ENCODE data around the gene FBRS. TPM values are rescaled to one million over a fixed set of nuclear protein-coding genes. Genes with fewer than 3 reads are reported as not detected.

FBRS gene
- total RNA-seq, 1 donor from 2014 or later = 57.1 TPM

DNA sequence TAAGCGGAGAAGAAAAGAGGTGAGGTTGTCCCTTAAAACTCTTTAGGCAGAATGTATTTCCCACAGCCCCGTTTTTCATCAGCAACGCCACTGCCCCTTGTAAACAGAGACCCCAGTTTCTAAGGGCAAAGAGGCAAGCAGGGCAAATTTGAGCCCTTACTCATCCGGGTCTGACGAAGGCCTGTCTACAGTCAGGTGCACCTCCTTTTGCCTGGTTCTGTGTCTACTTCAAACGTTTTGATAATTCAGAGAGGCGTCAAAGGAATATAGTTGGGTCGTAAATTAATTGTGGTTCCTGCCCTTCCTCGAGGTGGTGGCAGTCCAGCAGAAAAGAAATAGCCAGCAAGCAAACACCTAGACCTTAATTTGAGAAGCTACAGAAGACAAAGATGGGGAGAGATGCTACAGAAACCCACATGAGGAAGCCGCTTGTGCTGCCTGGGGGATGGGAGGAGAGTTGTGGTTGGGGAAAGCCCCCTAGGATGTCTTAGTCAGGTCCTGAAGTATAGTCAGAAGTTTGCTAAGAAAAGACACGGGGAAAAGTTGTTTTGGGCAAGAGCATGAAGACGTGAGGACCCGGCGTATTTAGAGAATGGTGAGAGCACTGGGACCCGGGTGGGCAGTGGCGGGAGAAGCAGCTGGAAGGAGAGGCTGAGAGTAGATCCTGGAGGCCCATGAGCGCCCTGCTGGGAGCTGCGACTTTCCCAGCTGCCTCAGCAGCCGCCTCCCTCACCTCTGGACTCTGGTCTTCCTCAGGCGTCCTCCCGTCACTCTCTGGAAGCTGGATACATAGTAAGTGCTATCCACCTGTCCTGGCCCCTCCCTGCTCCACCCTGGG, 2.4 kb downstream of the FBRS start:
- intact Hi-C loops (cut with DNase I) = no loop called here
- ATAC-seq (no peak), DNase-seq (ENCODE audit: low spot score) (no peak)

DNA sequence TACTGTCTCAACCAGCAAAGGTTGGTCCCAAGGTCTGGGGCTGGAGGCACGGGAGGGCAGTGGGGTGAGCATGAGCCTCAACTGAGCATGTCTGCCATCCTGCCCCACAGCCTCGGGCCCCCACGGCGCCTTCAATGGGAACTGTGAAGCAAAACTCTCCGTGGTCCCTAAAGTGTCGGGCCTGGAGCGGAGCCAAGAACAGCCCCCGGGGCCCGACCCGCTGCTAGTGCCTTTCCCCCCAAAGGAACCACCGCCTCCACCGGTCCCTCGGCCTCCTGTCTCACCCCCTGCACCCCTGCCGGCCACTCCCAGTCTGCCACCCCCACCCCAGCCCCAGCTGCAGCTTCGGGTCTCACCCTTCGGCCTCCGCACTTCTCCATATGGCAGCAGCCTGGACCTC, 4.2 kb downstream of the FBRS start:
- intact Hi-C loops (cut with DNase I) = no loop called here
- ATAC-seq = no peak
- no peak for DNase-seq (ENCODE audit: low spot score)

DNA sequence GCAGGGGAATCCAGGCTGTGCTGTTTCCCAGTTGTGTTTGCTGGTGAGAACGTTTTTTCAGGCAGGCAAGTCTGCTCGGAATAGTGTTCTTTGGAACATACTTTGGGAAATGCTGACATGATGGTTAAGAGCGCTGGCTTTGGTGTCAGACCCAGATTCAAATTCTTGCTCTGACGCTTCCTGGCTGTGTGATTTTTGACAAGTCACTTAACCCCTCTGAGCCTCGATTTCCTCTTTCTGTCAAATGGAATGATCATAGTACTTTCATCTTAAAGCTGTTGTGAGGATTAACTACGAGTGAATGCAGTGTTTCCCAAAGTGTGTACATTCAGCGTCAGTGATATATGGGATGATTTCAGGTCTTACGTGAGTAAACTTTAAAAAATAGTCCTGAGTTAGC, 4.8 kb downstream of the FBRS start:
- intact Hi-C loops (cut with DNase I) = no loop called here
- no peak for DNase-seq (ENCODE audit: low spot score)
- ATAC-seq = no peak

DNA sequence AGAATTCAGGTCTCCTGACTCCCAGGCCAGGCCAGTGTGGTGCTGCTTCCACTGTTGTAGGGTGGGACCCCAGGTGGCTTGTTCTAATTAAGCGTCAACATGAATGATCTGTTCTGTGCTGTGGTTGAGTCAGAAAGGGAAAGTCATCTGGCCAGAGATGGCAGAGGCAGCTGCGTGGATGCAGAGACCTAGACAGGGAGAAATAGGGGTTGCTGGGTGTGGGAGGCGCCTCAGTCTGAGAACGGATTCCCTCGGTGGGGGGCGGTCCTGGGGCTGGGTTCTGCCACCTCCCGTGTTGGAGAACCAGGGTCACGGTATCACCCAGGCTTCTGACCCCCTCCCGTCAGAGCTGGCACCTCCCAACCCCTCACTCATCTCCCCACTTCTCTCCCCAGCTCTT, 5.6 kb downstream of the FBRS start:
- DNase-seq (ENCODE audit: low spot score) (no peak), ATAC-seq (no peak)
- intact Hi-C loops (cut with DNase I) = no loop called here

DNA sequence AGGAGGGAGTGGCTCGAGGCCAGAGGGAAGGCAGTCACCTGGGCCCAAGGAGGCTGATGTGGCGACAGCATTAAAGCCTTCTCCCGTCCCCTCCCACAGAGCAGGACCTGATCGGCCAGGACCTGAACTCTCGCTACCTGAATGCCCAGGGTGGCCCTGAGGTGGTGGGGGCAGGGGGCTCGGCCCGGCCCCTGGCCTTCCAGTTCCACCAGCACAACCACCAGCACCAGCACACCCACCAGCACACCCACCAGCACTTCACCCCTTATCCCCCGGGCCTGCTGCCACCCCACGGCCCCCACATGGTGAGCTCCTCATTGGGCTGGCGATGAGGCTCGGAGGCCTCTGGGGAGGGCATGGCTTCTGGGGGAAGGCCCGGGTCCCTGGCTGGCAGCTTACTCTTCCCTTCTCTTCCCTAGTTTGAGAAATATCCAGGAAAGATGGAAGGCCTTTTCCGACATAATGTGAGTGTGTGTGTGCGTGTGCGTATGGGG, 6.4 kb downstream of the FBRS start:
- intact Hi-C loops (cut with DNase I) = no loop called here
- DNase-seq (ENCODE audit: low spot score) = no peak

DNA sequence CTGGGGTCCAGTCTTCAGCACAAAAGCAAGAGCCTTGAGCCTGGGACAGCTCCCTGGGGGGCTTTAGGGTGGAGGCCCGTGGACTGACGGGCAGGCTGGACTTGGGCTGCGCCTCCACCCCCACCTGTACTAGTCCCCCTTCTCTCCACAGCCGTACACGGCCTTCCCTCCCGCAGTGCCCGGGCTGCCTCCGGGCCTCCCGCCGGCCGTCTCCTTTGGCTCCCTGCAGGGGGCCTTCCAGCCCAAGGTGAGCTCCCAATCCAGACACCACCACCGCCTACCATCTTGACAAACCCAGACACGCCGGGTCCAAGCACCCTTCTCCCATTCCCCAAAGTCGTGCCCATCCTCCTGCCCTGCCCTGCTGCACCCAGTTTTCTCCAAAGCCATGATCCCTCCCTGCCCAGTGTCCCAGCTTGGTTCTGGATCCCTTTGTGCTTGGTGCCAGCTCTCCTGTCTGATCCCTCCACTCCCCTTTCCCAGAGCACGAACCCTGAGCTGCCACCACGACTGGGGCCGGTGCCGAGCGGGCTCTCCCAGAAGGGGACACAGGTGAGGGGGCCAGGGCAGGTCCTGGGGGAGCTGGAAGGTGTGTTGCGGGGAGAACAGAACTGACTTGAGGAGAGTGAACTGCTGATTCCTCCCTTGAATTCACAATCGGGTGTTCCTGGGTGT, 7.1 kb downstream of the FBRS start:
- DNase-seq (ENCODE audit: low spot score) (no peak), ATAC-seq (no peak)
- intact Hi-C loops (cut with DNase I) = no loop called here

More for the DNA sequence above, 6.4 kb downstream of the FBRS start:
- ATAC-seq = no peak

DNA sequence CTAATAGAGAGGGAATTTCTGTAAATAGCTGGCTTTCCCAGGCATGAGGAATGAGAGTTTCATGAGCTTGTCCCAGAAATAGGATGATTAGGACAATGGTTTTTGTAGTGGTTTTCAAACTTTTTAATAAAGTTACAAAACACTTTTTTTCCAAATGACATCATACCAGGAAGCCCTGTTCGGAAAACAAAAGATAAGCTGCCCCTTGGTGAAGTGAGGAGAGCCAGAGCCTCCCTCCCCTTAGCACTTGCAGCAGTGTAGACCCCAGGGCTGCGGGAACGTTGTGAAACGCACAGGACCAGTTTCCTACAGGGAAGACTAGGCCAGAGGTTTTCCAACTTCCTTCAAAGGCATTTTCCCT, 7.6 kb downstream of the FBRS start:
- DNase-seq (ENCODE audit: low spot score) (no peak), ATAC-seq (no peak)
- intact Hi-C loops (cut with DNase I) = no loop called here

DNA sequence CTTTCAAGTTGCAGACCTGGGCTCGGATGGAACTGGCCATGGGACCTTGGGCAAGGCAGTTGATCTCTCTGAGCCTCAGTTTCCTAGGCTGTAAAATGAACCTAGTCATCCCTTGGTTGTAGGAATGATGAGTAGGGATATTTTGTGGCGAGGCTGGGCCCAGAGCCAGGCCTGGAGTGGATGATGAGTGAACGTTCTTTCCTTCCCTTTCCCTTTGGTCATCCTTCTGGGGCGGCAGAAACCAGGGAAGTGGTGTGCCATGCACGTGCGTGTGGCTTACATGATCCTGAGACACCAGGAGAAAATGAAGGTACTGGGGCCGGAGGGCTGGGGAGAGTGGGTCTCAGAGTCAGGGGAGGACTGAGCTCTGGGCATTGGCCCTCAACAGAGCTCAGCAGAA, 8.4 kb downstream of the FBRS start:
- intact Hi-C loops (cut with DNase I) = no loop called here
- DNase-seq (ENCODE audit: low spot score) (no peak), ATAC-seq (no peak)

DNA sequence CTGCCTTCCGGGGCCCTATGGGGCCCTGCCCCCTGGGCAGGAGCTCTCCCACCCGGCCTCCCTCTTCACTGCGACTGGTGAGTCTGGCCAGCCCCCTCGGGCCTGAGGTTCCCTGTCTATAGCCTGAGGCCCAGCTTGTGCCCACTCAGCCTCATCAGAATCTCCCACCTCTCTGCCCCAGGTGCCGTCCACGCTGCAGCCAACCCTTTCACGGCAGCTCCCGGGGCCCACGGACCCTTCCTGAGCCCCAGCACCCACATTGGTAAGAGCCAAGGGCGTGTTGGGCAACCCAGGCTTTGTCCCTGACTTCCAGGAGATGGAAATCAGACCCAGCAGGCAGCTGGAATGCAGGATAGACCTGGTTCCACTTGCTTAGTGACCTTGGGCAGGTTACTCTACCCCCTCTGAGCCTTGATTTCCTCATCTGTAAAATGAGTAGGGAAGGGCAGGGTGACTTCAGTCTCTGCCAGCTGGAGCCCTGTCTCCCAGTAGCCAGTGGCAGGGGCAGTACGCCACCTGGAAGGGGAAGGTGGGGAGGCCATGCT, 9.2 kb downstream of the FBRS start:
- no peak for DNase-seq (ENCODE audit: low spot score)
- intact Hi-C loops (cut with DNase I) = no loop called here
- ATAC-seq = no peak

DNA sequence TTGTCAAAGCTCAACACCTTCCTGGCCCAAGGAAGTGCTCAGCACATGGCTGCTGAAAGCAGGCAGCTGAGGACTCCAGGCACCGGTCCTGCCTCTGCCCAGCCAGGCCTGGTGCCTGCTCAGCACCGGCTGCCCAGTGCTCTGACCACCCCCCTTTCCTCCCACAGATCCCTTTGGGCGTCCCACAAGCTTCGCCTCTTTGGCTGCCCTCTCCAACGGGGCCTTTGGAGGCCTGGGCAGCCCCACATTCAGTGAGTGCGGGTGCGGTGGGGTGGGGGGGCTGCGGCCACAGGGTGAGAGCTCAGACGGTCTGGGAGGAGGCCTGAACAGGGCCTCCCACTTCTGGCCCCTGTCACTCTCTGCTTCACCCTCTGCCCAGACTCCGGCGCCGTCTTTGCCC, 10.2 kb downstream of the FBRS start:
- ATAC-seq = no peak
- DNase-seq (ENCODE audit: low spot score) = no peak
- intact Hi-C loops (cut with DNase I) = no loop called here

DNA sequence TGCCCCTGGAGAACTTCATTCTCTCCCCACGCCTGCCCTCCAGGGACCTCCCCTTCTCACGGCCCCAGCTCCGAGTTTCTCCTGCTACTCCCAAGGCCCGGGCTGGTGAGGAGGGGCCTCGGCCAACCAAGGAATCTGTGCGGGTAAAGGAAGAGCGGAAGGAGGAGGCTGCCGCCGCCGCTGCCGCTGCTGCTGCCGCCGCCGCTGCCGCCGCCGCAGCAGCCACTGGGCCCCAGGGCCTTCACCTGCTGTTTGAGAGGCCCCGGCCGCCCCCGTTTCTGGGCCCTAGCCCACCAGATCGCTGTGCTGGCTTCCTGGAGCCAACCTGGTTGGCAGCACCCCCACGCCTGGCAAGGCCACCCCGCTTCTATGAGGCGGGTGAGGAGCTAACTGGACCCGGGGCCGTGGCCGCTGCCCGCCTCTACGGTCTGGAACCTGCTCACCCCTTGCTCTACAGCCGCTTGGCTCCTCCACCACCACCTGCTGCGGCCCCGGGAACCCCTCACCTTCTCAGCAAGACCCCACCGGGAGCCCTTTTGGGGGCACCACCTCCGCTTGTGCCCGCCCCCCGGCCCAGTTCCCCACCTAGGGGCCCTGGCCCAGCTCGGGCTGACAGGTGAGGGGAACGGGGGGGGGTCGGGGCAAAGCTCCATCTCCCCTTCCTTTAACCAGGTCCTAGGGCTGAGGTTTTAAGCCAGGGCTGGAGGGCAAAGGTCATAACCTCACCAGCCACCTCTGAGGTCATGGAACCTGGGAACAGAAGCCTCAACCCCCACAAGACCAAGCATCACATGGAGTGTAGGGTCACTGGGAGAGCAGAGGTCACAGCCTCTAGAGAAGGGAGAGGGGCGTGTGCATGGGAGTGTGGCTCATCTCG, 11.0 kb downstream of the FBRS start:
- no peak for DNase-seq (ENCODE audit: low spot score)
- peak; percentile 10 for ATAC-seq
- intact Hi-C loops (cut with DNase I) = no loop called here

DNA sequence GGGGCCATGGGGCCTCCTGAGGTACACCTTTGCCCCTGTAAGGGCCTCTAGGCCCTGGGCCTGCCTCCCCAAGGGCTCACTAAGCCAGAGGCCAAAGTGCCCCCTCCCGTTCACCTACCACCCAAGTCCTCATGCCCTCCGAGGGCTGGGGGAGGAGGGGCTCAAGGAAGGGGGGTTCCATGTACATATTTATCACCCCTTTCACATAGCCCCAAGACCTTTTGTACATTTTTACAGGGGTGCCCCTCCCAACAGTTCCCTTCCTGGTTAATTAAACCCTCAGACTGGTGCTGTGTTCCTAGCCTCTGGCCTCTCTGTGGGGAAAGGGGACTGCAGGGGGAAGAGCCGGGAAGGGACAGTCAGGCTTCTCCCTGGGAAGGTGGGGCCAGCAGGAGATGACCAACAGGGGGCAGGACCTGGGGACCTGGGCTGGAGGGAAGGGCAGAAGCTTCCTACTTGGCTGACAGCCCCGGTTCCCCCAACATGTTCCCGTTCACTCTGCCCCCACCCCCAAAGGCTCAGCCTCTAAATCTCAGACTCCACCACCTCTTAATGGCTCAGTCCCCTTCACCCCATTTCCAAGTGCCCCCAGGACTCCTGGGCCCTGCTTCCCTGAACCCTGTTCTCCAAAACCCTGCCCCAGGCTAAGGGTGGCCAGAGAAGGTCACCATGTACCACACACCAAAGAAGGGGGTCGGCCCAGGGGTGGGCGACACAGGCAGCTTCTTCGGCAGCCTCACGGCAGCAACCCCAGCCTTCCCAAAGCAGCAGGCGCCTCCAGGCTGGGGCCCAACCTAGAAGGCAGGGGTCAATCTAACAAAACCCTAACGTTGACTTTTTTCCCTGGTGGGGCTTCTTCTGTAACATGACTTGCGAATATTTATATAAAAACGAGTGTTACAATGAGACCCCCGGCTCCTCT, 11.9 kb downstream of the FBRS start:
- DNase-seq (ENCODE audit: low spot score) = no peak
- intact Hi-C loops (cut with DNase I) = no loop called here
- ATAC-seq = peak; percentile 4

DNA sequence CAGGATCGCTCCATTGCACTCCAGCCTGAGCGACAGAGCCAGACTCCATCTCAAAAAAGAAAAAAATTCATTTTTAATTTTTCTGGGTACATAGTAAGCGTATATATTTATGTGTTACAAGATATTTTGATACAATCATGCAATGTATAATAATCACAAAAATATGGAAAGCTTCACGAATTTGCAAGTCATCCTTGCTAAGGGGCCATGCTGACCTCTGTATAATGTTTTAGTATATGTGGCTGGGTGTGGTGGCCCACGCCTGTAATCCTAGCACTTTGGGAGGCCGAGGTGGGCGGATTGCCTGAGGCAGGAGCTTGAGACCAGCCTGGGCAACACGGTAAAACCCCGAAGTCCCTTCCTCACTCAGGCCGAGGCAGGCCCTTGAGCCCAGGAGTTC, 16.9 kb downstream of the FBRS start:
- ATAC-seq (no peak), DNase-seq (ENCODE audit: low spot score) (no peak)
- intact Hi-C loops (cut with DNase I) = no loop called here

DNA sequence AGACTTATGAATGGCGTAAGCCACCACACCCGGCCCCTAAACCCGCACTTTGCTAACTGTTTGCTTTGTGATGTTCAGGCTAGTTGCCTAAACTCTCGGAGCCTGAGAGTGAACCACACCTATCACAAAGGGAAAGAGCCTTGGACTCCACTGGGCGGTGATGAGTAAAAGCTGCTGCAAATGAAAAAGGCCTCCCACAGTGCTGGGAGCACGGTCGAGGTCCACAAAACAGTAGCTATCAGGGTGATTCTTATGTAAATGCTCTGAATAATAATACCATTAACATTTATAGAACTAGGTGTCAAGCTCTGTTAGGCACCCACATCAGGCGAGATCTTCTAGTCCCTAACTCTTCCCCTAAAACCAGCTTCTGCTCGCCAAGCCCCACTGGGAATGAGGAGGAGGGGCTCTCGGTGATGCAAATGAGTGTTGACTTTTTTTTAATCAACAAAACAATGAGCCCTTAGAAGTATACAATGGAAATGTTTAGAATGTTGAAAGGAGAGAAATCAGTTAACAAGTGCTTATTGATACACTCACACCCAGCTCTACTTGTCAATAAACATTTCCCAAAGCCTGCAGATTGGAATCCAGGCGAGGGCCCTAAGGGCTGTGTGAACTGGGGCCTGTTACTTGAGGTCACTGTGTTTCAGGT, 19.8 kb downstream of the FBRS start:
- intact Hi-C loops (cut with DNase I) = no loop called here
- no peak for ATAC-seq
- no peak for DNase-seq (ENCODE audit: low spot score)

DNA sequence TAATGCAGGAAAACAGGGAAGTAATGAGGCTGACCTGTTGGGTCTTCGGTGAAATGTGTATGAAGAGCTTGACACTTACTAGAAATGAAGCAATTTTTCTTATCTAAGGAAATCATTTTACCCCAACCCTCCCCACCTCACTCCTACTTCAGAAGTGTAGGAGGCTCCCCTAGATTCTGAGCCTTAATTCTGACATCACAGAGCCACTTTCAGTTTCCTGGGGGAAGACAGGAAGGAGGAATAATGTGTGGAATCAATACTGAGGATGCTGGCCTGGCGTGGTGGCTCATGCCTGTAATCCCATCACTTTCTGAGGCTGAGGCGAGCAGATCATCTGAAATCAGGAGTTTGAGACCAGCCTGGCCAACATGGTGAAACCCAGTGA, 20.3 kb downstream of the FBRS start:
- intact Hi-C loops (cut with DNase I) = no loop called here
- no peak for ATAC-seq

DNA sequence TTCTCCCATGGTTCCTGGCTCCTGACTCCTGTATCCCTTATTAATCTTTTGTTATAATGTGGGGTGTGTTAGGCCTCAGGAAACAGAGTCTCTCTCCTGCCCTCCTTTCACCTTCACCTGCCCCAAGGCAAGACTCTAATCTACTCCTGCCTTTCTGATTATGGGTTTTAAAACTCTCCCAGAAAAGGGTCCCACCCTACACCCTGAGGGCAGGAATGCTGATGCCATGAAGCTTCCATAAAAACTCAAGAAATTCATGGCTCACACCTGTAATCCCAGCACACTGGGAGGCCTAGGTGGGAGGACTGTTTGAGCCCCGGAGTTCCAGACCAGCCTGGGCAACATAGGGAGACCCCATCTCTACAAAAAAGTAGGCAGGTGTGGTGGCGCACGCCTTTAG, 22.1 kb downstream of the FBRS start:
- ATAC-seq = no peak

More for the DNA sequence above, 20.3 kb downstream of the FBRS start:
- DNase-seq (ENCODE audit: low spot score) = no peak

DNA sequence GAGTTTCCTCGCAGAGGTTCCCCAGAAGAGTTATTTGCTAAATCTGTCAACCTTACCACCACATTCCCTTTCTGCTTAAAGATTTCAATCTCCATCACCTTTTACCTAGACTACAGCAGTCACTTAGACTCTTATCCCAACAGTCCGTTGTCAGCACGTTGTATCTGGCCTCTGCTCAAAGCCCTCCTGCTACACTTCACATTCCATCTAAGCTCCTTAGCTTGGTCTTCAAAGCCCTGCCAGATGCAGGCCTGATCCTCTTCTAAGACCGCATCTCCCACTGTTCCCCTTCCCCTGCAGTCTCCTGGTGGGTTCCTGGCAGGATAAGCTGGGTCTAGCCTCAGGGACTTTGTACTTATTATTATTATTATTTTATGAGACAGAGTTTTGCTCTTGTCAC, 30.5 kb downstream of the FBRS start:
- no peak for DNase-seq (ENCODE audit: low spot score)
- intact Hi-C loops (cut with DNase I) = no loop called here
- no peak for ATAC-seq

More for the DNA sequence above, 22.1 kb downstream of the FBRS start:
- DNase-seq (ENCODE audit: low spot score) = no peak
- intact Hi-C loops (cut with DNase I) = no loop called here

DNA sequence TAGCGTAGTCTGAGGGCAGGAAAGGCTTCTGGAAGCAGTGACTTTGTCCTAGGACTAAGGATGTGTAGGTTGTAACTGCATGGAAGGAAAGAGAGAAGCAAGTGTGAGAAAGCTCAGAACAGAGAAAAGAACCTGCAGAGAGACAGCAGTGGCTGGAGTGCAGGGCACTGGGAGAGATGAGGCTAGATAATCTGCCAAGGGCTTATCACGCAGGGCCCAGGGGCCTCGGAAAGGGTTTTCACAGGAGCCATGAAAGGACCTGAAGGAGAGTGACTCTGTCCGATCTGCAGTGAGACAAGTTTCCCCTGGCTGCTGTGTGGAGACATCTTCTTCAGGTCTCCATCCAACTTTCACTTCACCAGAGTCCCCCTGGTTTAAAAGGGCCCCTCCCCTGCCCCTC, 33.7 kb downstream of the FBRS start:
- ATAC-seq = no peak
- DNase-seq (ENCODE audit: low spot score) = no peak
- intact Hi-C loops (cut with DNase I) = no loop called here

All from sciatic nerve (tissue), 2 donors.